GM21619 (cell line): ENCODE data around the gene SHROOM3.
A peak's percentile ranks its signal among the peaks of the same experiment; 100 is the strongest.

Source experiments
- ATAC-seq: cut with Tn5 transposase; IDR thresholded peaks from one replicate; pipeline ENCODE4 v1.9.1; 2021; ENCODE audit not compliant: unreplicated experiment

SHROOM3 gene

GRCh38 chr4:76489686-76490161 lies 54.7 kb downstream of the SHROOM3 start:
- no peak for ATAC-seq

GRCh38 chr4:76492055-76492454 lies 57.0 kb downstream of the SHROOM3 start:
- ATAC-seq = no peak

- ATAC-seq = no peak
Measured at GRCh38 chr4:76494243-76494642, 59.2 kb downstream of the SHROOM3 start.

GRCh38 chr4:76494871-76495590 lies 60.0 kb downstream of the SHROOM3 start:
- no peak for ATAC-seq

- ATAC-seq = no peak
Measured at GRCh38 chr4:76498550-76498949, 63.5 kb downstream of the SHROOM3 start.

- ATAC-seq = no peak
Measured at GRCh38 chr4:76499461-76499860, 64.4 kb downstream of the SHROOM3 start.

- no peak for ATAC-seq
Measured at GRCh38 chr4:76502886-76503285, 67.9 kb downstream of the SHROOM3 start.

GRCh38 chr4:76504613-76505465 lies 69.8 kb downstream of the SHROOM3 start:
- ATAC-seq = no peak

GRCh38 chr4:76511947-76512346 lies 76.9 kb downstream of the SHROOM3 start:
- no peak for ATAC-seq

GRCh38 chr4:76513482-76513881 lies 78.5 kb downstream of the SHROOM3 start:
- no peak for ATAC-seq

- ATAC-seq = no peak
Measured at GRCh38 chr4:76514087-76514486, 79.1 kb downstream of the SHROOM3 start.

- peak; percentile 77 for ATAC-seq
Measured at GRCh38 chr4:76515975-76516843, 81.2 kb downstream of the SHROOM3 start.

- no peak for ATAC-seq
Measured at GRCh38 chr4:76518241-76518640, 83.2 kb downstream of the SHROOM3 start.

GRCh38 chr4:76523593-76523992 lies 88.6 kb downstream of the SHROOM3 start:
- ATAC-seq = no peak

GRCh38 chr4:76525751-76526150 lies 90.7 kb downstream of the SHROOM3 start:
- ATAC-seq = no peak

- no peak for ATAC-seq
Measured at GRCh38 chr4:76526585-76526990, 91.6 kb downstream of the SHROOM3 start.

- no peak for ATAC-seq
Measured at GRCh38 chr4:76527666-76528065, 92.6 kb downstream of the SHROOM3 start.

GRCh38 chr4:76531597-76531996 lies 96.6 kb downstream of the SHROOM3 start:
- ATAC-seq = no peak

GRCh38 chr4:76532805-76533204 lies 97.8 kb downstream of the SHROOM3 start:
- no peak for ATAC-seq

GRCh38 chr4:76533314-76533713 lies 98.3 kb downstream of the SHROOM3 start:
- no peak for ATAC-seq
